Right hindlimb (tissue), 1 donor: ENCODE data around the gene PHKB.
"Not testable (repeated sequence)": the region's sequence is repeated elsewhere in the genome, so short reads cannot be mapped to it uniquely, and the experiment has no call there.

ENCODE experiments used
- DNase-seq: peaks from one replicate; pipeline ENCODE4 v3.0.0-alpha.2; 2018

The PHKB gene

DNA sequence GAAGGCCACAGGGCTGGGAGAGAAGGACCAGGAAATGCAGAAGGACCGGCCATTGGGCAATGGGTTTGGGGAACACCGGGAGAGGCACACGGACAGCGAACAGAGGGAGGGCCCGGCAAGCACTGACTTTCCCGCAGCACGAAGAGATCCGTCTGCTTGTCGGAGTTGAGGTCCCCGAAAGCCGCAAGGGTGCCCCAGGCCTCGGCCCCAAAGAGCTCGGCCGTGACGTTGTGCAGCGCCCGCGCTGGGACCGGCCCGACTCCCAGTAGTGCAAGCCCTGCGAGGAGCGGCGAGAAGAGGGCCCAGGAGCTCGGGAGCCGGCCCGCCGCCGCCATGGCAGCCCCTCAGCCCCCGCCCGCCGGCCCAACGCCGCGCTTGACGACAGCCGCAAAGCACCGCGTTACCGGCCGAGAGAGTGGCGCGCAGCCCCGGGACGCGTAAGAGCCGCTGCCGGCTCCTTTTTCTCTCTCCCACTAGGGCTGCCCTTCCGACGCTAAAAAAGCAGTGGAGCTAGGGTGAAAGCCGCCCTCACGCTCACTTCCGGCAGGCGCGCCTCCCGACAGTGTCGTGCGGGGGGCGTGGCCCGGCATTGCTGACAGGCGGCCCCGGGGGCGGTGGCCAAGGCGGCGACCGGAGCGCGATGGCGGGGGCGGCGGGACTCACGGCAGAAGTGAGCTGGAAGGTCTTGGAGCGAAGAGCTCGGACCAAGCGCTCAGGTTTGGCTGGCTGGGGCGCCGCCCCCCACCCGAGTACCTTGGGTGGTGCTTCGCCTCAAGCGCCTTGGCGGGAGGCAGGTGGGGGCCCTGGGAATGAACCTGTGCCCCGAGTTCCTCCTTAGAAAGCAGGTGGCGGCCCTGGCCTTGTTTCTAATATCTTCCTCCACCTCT is at the start of gene PHKB, which contains the start of gene ITFG1:
Gene PHKB, plus strand, starts transcription at position 621 of the 887 bp plus-strand sequence. Its CDS starts 20 bp downstream, at position 641.
Gene ITFG1, minus strand, starts transcription at position 353 of the 887 bp plus-strand sequence. Its CDS starts 18 bp downstream, at position 335.
- DNase-seq: peak; percentile 95

DNA sequence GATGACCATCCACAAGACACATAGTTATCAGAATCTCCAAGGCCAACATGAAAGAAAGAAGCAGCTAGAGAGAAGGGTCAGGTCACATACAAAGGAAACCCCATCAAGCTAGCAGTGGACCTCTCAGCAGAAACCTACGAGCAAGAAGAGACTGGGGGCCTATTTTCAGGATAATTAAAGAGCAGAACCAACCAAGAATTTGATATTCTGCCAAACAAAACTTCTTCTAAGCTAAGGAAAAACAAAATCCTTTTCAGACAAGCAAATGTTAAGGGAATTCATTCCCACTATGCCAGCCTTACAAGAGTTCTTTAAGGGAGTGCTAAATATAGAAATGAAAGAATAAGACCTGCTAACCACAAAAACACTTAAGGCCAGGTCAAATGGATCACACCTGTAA is 48.1 kb upstream of the PHKB start:
- no peak for DNase-seq

DNA sequence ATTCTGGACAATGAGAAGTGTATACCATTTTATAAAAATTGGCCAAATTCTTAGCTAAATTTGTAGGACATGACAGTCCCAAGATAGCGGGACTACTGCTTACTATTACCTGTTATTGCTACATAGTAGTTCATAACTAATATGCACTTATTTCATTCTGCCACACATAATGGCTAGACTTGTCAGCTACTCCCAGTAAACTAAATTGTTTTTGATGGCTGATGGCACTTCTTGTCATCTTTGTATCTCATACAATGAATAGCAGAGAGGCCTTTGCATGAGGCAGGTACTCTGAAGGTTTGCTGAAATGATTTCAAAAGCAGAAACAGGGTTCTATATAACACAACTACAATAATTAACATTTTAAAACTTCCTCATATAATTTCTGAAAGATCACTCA is 44.3 kb upstream of the PHKB start:
- no peak for DNase-seq

DNA sequence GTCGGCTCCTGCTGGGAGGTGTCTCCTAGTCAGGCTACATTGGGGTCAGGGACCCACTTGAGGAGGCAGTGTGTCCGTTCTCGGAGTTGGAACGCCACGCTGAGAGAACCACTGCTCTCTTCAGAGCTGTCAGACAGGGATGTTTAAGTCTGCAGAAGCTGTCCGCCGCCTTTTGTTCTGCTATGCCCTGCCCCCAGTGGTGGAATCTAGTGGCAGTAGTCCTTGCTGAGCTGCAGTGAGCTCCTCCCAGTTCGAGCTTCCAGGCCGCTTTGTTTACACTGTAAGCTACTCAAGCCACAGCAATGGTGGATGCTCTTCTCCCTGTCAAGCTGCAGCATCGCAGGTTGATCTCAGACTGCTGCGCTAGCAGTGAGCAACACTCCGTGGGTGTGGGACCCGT is 36.3 kb upstream of the PHKB start:
- no peak for DNase-seq

DNA sequence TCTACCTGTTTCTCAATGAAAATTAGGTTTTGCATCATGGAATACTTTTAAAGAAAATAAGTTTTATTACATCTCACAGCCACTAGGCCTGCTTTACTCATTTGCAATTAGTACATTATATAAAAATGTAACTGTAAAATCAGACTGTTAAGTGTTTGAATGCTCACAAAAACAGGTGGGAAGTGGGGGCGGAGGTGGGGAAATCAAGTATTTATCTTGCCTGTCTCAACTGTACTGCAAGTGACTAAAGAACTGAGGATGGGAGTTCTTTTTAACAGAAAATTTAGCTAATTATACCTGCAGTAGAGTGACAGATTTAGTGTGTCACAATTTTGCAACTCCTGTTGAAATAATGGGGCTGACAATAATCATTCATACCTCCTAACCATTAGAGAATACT is 34.3 kb upstream of the PHKB start:
- no peak for DNase-seq

DNA sequence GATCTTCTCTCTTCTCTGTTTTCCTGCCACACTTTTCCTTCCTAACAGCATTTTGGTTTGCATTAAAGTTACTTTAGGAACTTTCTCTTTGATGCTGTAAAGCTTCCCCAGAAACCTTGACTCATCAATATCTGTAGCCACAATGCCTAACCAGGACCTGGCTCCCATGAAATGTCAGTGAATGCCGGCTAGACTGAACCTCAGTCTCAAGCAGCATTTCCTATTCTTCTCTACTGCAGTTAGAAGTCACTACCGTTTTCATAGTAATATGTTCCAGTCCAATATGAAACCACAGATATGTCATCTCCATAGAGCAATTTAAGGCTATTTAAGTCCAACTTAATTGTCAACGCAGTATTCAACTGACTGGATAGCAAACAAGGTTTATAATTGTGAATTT is 29.2 kb upstream of the PHKB start:
- DNase-seq: no peak

DNA sequence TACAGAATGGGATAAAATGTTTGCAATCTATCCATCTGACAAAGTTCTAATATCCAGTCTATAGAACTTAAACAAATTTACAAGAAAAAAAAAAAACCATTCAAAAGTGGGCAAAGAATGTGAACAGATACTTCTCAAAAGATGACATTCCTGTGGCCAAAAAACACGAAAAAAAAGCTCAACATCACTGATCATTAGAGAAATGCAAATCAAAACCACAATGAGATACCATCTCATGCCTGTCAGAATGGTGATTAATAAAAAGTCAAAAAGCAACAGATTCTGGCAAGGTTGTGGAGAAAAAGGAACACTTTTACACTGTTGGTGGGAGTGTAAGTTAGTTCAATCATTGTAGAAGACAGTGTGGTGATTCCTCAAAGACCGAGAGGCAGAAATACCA is 26.9 kb upstream of the PHKB start:
- DNase-seq: not testable (repeated sequence)

DNA sequence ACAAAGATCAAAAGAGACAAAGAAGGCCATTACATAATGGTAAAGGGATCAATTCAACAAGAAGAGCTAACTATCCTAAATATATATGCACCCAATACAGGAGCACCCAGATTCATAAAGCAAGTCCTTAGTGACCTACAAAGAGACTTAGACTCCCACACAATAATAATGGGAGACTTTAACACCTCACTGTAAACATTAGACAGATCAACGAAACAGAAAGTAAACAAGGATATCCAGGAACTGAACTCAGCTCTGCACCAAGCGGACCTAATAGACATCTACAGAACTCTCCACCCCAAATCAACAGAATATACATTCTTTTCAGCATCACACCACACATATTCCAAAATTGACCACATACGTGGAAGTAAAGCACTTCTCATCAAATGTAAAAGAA is 21.1 kb upstream of the PHKB start:
- DNase-seq: not testable (repeated sequence)

DNA sequence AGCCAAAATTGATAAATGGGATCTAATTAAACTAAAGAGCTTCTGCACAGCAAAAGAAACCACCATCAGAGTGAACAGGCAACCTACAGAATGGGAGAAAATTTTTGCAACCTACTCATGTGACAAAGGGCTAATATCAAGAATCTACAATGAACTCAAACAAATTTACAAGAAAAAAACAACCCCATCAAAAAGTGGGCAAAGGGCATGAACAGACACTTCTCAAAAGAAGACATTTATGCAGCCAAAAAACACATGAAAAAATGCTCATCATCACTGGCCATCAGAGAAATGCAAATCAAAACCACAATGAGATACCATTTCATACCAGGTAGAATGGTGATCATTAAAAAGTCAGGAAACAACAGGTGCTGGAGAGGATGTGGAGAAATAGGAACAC is 18.2 kb upstream of the PHKB start:
- DNase-seq: not testable (repeated sequence)

DNA sequence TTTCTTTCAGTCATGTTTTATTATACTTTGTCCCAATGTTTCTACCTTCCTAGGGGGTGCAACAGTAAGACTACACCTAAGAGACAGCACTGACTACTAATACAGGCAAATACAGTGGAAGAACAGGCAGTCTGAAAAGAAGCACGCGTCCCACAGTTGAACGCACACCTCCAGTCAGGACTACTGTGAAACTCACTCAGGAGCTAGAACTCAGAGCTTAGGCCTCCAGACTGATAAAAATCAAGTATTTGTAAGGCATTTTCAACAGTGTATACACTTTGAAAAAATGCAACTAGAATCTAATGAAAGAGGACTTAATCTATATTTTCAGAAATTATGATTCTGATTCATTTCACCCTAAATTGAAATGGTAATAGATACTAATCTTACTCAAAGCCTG is 14.7 kb upstream of the PHKB start:
- no peak for DNase-seq

DNA sequence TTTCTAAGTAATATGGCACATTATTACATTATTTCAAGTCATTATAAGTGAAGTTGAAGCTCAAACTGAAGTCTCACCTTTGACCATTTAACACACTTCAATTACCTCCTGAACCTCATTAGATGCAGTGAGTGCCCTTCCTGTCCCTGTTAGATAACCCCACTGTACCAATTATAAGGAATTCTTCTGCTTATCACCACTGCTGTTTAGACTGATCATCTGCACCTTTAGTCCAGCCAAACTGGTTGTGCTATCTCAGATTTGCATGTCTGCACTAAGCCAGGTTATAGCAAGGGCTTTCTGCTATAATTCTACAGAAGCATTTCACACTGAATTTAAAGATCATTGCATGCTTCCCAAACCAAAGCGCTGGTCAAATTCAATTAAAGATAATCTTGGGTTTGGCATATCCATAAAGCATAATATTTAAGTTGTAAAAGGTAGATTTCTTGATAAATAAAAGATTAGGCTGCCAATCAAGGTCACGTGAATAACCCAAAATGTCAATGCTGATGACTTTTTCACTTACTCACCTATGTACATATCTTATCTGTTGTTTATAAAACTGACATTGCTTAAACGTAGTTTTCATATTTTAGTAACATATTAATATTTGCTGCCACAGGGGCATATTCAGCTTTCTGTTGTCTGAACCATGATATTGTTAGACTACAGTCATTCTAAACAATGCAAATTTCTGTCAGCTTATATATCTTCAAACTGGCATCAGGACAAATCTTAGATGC is 12.1 kb upstream of the PHKB start:
- DNase-seq: no peak

DNA sequence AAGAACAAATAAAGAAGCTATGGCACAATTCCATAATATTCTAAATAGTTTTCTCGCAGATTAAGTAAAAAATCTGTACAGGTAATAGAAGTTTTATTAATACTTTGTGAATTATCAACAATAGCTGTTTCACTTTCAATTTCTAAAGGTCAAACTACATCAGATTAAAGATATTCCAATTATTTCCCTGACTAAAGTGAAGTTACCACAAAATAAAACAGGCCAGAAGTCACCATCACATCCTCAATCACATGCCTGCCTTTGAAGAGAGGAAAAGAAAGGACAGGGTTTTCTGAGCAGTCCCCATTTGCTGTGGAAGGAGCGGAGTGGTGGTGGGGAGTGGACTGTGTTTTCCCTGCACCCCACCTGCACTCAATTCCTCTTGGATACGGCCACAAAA is 11.3 kb upstream of the PHKB start:
- DNase-seq: no peak

DNA sequence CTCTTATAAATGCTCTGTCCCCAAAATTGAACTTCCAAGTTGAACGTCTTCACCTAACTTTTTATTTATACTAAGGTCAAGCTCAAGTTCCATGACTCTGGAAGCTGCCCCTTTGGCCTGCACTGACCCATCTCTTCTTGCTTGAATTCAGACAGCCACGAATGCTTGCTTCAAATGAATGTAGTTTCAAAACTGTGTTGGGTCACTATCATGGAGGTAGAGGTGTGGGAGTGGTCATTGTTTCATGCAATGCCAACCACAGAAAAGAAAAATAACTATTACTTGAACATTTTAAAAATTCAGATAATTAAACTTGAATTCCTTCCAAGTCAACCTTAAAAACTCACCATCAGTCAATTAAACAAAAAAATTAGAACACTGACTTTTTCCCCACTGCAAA is 2.8 kb upstream of the PHKB start:
- DNase-seq: no peak

DNA sequence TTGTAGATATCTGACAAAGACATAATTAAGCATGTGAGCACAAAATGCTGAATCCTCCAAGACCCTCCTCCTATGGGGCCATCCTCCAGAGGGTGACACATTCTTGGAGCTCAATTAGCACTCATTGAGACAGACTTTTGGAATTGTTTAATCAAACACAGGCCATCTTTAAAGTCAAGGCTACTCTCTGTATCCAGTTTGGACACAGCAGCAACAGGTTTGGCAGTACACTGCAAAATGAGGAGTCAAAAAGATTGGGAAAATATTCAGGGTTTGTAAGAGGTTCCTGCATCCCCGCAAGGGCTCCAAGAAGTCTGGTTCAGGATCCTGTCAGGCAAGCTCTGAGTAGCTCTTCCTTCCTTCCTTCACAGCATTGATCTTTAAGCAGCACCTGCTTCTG is 1.5 kb upstream of the PHKB start:
- no peak for DNase-seq

DNA sequence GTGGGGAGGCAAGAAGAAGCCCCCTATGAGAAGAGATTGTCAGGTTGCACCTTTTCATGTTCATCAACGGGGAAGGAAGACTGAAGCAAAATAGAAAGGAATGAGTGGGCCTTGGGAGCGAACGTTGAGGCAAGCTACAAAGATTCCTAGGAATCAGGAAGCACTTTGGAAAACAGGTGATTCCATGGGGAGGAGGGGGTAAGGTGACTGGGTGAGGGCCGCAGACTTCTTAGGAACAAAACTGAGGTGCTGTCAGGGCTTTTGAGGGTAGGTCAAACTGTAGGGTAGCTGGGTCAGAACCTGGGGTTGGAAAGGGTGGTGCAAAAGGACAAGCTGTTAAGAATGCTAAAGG is 796 bp upstream of the PHKB start:
- no peak for DNase-seq

DNA sequence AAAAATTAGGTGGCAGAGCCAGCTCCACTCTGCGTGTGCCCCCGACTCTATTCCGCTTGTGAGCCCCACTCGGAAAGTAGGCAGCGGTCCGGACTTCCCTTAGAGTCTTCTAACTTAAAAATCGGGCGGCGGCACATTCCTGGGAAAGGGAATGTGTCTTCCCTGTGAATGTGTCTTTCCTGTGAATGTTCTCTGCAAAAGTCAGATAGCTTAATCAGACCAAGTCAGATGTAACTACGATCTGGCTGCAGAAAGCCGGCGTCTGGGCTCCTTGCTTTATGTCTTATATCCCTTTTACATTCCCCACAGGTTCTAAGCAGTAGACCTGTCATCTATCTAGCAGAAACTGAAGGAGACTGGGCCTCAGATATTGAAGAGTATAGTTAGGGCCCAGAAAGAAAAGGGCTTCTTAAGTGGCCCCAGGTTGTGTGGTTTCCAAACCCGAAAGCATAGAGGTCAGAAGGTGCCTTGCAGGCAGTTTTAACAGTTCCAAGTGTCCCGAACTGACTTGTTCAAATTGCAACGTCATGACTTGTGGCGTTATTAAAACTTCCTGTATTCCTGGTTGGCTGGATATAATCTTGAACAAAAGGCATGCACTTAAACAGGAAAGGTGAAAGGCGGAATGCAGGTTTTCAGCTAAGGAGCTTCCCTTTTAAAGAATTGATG is 601 bp downstream of the PHKB start:
- DNase-seq: peak; percentile 16

DNA sequence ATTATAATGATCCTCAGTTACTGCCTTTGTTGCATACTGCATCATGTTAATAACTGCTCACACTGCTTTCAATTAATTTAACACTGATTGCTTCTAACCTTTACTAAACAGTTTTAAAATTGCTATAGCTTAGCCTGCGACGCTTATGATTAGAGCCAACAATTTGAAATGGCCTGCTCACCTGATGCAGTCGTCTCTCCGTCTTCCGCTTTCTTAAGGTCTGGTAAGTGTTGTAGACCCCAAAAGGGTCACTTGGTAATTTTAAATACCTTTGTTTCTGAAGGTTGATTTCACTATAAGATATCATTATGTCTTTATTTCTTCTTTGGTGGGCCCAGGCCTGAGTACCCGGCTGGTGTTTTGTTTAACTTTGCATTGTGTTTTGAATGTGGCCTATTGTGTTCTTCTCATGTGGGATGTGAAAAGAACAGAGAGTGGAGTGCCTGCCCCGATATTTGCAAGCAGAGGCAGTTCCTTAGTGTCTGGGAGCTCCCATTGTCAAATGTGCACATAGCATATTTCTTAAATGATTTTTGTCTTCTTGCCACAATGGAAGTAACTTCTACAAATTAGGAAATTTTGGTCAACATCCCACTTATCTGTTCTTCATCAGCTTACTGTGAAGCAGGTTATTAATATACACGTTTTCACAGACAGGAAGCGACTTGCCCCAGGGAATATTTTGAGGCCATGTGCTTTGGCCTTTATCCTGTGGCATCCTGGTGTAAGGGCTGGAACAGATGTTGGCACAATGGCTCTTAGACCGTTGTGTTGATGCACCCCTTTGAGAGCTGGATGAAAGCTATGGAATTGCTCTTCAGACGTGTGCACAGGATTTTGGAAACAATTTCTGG is 2.9 kb downstream of the PHKB start:
- DNase-seq: no peak

DNA sequence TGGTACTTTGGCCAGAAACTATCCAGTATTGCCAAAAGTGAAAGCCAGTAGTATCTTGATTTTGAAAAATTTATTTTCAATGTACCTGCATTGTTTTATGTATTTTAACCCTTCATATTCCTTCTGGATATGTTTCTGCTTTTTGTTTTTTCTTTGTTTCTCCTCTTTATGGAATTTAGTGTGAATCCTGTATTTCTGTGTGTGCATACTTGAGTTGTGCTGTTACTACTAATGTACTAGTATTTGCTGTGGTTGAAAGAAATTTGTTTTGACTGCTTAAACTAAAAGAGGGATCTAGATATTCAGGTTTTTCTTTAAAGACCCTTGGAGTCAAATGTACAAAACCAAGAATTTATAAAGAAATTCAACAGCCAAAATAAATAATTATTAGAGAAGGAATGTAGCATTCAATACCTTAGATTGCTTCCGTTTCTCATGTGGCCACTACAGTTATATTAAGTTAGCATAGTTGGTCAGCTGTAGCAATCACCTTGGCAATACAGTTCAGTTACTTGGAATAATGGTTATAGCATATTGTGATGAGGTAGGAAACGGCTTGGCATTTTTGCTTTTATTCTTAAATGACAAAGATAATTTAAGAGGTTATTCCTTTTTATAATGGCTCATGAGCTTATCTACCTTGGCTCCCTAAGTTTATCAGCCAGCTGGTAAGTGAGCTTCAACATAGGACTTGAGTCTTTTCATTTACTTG is 4.9 kb downstream of the PHKB start:
- DNase-seq: no peak

DNA sequence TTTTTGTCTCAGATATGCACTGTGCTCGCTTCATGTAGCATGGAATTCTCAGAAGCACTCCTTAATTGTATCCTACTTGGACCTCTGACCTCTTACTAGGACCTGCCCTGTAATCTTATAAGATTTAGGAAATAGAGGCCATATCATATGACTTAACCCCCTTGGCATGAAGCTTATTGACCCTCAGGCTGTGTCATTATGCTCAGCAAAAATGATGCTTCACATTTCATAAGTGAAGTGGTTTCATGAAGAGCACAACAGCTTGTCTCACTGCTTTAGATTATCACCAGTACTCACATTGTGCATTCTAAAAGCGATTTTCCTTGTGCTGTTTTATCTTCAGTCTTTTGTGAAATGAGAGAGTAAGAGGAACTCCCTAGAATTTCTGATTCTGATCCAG is 6.4 kb downstream of the PHKB start:
- no peak for DNase-seq

DNA sequence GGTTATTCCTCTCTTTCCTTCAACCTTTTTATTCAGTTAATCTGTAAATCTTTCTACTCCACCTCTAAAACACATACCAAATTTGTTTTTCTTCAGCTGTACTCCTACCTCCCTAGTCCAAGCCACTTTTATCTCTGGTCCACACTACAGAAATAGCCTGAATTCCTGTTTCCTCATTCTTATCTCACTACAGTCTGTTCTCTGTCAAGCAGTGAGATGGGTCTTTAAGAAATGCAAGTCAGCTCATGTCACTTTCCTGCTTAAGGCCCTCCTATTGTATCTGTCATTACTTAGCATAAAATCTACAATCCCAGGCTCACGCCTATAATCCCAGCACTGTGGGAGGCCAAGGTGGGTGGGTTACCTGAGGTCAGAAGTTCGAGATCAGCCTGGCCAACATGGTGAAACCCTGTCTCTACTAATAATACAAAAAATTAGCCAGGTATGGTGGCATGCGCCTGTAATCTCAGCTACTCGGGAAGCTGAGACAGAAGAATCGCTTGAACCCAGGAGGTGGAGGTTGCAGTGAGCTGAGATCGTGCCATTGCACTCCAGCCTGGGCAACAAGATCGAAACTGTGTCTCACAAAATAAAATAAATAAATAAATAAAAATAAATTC is 7.0 kb downstream of the PHKB start:
- not testable (repeated sequence) for DNase-seq

DNA sequence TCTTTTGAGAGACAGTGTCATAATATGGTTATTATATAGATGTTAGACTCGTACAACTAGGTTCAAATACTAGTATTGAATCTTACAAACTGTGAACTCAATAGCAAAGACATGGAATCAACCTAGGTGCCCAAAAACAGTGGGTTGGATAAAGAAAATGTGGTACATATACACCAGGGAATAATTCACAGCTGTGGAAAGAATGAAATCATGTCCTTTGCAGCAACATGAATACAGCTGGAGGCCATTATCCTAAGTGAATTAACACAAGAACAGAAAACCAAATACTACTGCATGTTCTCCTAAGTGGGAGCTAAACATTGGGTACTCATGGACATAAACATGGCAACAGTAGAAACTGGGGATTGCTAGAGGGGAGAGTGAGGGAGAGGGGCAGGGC is 8.1 kb downstream of the PHKB start:
- no peak for DNase-seq

DNA sequence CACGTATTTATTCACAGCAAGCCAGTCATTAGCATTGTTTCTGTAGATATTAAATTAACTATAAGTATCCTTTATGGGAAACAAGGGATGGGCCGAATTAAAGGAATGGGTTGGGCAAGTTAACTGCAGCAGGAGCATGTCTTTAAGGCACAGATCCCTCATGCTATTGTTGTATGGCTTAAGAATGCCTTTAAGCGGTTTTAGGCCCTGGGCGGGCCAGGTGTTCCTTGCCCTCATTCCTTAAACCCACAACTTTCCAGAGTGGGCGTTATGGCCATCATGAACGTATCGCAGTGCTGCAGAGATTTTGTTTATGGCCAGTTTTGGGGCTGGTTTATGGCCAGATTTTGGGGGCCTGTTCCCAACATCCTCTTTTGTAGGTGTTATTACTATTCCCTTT is 9.1 kb downstream of the PHKB start:
- no peak for DNase-seq
